H1 (cell line): Measurements from ENCODE around the gene CNOT6. TPM values are rescaled to one million over a fixed set of nuclear protein-coding genes. Genes with fewer than 3 reads are reported as not detected.

Experiments
- CTCF ChIA-PET: fragments of 300-600 bp; sonication (Branson Sonifier 250); formaldehyde crosslinking; loops from one replicate; lab custom pipeline; 2021; ENCODE audit not compliant: partially characterized antibody; lab: Charles Lee
- POLR2A ChIA-PET: fragments of 300-600 bp; sonication (Branson Sonifier 250); formaldehyde crosslinking; loops from one replicate; lab custom pipeline; 2021; ENCODE audit warnings: inconsistent platforms; ENCODE audit not compliant: partially characterized antibody; lab: Charles Lee
- DNase-seq, 2 experiments: peaks; one replicate each; pipeline versions ENCODE4 v3.0.0 to v3.0.0-alpha.2; 2010 to 2022; ENCODE audit warnings: low spot score in 2 of 2, low read depth in 1 of 2, mixed read lengths in 1 of 2
- FAIRE-seq: peaks from 2 replicates; lab custom pipeline; 2011; peaks lifted over from hg19 to GRCh38; lab: Jason Lieb, UNC
- H2AFZ ChIP-seq: 2 replicates; pipeline ENCODE4 v1.8.1; 2012; ENCODE audit warnings: low read length, inconsistent platforms
- H2AK5ac ChIP-seq: 2 replicates; pipeline ENCODE4 v1.6.1; 2013; ENCODE audit warnings: low read depth, low read length
- H2BK120ac ChIP-seq: replicated peaks from 2 replicates; pipeline ENCODE3; 2013; ENCODE audit warnings: low read depth, low read length, inconsistent platforms
- H2BK12ac ChIP-seq: 2 replicates; pipeline ENCODE4 v1.6.1; 2013; ENCODE audit warnings: low read depth, low read length
- H2BK15ac ChIP-seq: 2 replicates; pipeline ENCODE4 v1.6.1; 2013; ENCODE audit warnings: low read length
- H2BK20ac ChIP-seq: 2 replicates; pipeline ENCODE4 v1.6.1; 2013; ENCODE audit warnings: low read length
- H2BK5ac ChIP-seq: 2 replicates; pipeline ENCODE4 v1.6.1; 2013; ENCODE audit warnings: low read depth, low read length
- H3K14ac ChIP-seq: 2 replicates; pipeline ENCODE4 v1.6.1; 2013; ENCODE audit warnings: inconsistent platforms; ENCODE audit not compliant: insufficient read length
- H3K18ac ChIP-seq: 2 replicates; pipeline ENCODE4 v1.6.1; 2013; ENCODE audit warnings: low read length; ENCODE audit errors: extremely low read depth
- H3K23ac ChIP-seq: 2 replicates; pipeline ENCODE4 v1.6.1; 2013; ENCODE audit warnings: inconsistent platforms; ENCODE audit not compliant: insufficient read length
- H3K23me2 ChIP-seq: 2 replicates; pipeline ENCODE4 v1.6.1; 2013; ENCODE audit warnings: low read depth, low read length
- H3K27ac ChIP-seq: 2 replicates; pipeline ENCODE4 v1.6.1; 2011; ENCODE audit warnings: low read depth, low read length, inconsistent platforms
- H3K27me3 ChIP-seq, 4 experiments: replicated peaks in 1 of 4; 1 replicate in 1 of 4; 2 replicates in 3 of 4; pipeline versions ENCODE4 v1.6.1 to v1.8.1; 2011 to 2013; ENCODE audit warnings: low read length in 3 of 4, mild to moderate bottlenecking in 3 of 4, inconsistent platforms in 2 of 4, mixed read lengths in 2 of 4, moderate library complexity in 1 of 4; ENCODE audit not compliant: control insufficient read depth in 3 of 4, insufficient read depth in 3 of 4; ENCODE audit errors: extremely low read depth in 1 of 4
- H3K36me3 ChIP-seq, 4 experiments: 2 replicates each; pipeline versions ENCODE4 v1.6.1 to v1.8.1; 2011 to 2013; ENCODE audit warnings: mild to moderate bottlenecking in 4 of 4, low read length in 3 of 4, moderate library complexity in 2 of 4, control low read depth in 1 of 4, inconsistent platforms in 1 of 4; ENCODE audit not compliant: insufficient read depth in 4 of 4, control insufficient read depth in 2 of 4
- H3K4ac ChIP-seq: replicated peaks from 2 replicates; pipeline ENCODE3; 2013; ENCODE audit warnings: low read length, low read depth, mixed read lengths, inconsistent platforms; ENCODE audit not compliant: insufficient read length
- H3K4me1 ChIP-seq, 4 experiments: replicated peaks in 1 of 4; 1 replicate in 1 of 4; 2 replicates in 3 of 4; pipeline versions ENCODE4 v1.6.1 to v1.8.1; 2011 to 2013; ENCODE audit warnings: low read length in 3 of 4, inconsistent platforms in 2 of 4, mixed read lengths in 1 of 4; ENCODE audit not compliant: insufficient read depth in 4 of 4, control insufficient read depth in 3 of 4
- H3K4me2 ChIP-seq, 2 experiments: 2 replicates each; pipeline versions ENCODE4 v1.6.1 to v1.8.1; 2011 to 2013; ENCODE audit warnings: low read depth in 2 of 2, low read length in 2 of 2, control low read depth in 1 of 2, inconsistent platforms in 1 of 2, mild to moderate bottlenecking in 1 of 2; ENCODE audit not compliant: insufficient read depth in 1 of 2
- H3K4me3 ChIP-seq, 4 experiments: fragments of 200-600, 300-600 bp in 1 of 4; sonication (generic), shearing (Covaris generic), sonication (Bioruptor Twin) in 1 of 4; 2 replicates each; pipeline versions ENCODE4 v1.5.1 to v1.8.1; 2011 to 2016; ENCODE audit warnings: low read length in 4 of 4, low read depth in 3 of 4, control low read depth in 2 of 4, inconsistent platforms in 2 of 4, mild to moderate bottlenecking in 2 of 4, mixed read lengths in 1 of 4, moderate library complexity in 1 of 4; ENCODE audit not compliant: insufficient read depth in 2 of 4; ENCODE audit errors: extremely low read depth in 1 of 4
- H3K56ac ChIP-seq: replicated peaks from 2 replicates; pipeline ENCODE3; 2013; ENCODE audit warnings: low read depth, mild to moderate bottlenecking, mixed read lengths, low read length, inconsistent platforms; ENCODE audit not compliant: insufficient read length
- H3K79me1 ChIP-seq: 2 replicates; pipeline ENCODE4 v1.6.1; 2013; ENCODE audit warnings: low read depth, low read length, control low read depth
- H3K79me2 ChIP-seq, 2 experiments: 2 replicates each; pipeline versions ENCODE4 v1.6.1 to v1.8.1; 2012 to 2013; ENCODE audit warnings: low read length in 2 of 2, mild to moderate bottlenecking in 2 of 2, inconsistent platforms in 1 of 2; ENCODE audit not compliant: insufficient read depth in 2 of 2, control insufficient read depth in 1 of 2
- H3K9ac ChIP-seq, 4 experiments: replicated peaks in 1 of 4; 1 replicate in 1 of 4; 2 replicates in 3 of 4; pipeline versions ENCODE4 v1.6.1 to v1.8.1; 2011 to 2013; ENCODE audit warnings: low read depth in 3 of 4, low read length in 3 of 4, control low read depth in 2 of 4, mild to moderate bottlenecking in 2 of 4, moderate library complexity in 2 of 4, inconsistent platforms in 1 of 4; ENCODE audit errors: extremely low read depth in 1 of 4
- H3K9me3 ChIP-seq, 2 experiments: 2 replicates each; pipeline versions ENCODE4 v1.6.1 to v1.8.1; 2012 to 2013; ENCODE audit warnings: mild to moderate bottlenecking in 2 of 2, moderate library complexity in 2 of 2, control low read depth in 1 of 2, inconsistent platforms in 1 of 2, low read depth in 1 of 2, low read length in 1 of 2, mixed read lengths in 1 of 2; ENCODE audit not compliant: insufficient read depth in 2 of 2
- H4K20me1 ChIP-seq, 2 experiments: replicated peaks in 1 of 2; 2 replicates each; pipeline versions ENCODE3 to v1.8.1; 2011 to 2013; ENCODE audit warnings: inconsistent platforms in 2 of 2, low read length in 2 of 2, mild to moderate bottlenecking in 1 of 2; ENCODE audit not compliant: insufficient read depth in 2 of 2, control insufficient read depth in 1 of 2
- H4K5ac ChIP-seq: 2 replicates; pipeline ENCODE4 v1.6.1; 2013; ENCODE audit warnings: low read length, low read depth, mixed read lengths, inconsistent platforms; ENCODE audit not compliant: insufficient read length
- H4K8ac ChIP-seq: 2 replicates; pipeline ENCODE4 v1.8.0; 2013; ENCODE audit warnings: mild to moderate bottlenecking, moderate library complexity, low read length, inconsistent platforms; ENCODE audit not compliant: insufficient read depth; ENCODE audit errors: extremely low read depth
- H4K91ac ChIP-seq: replicated peaks from 2 replicates; pipeline ENCODE3; 2013; ENCODE audit warnings: low read length, mixed read lengths, inconsistent platforms; ENCODE audit not compliant: insufficient read length
- CHD1 ChIP-seq: IDR thresholded peaks from 2 replicates; pipeline ENCODE4 v1.6.1; 2012; ENCODE audit warnings: low read depth, low read length, improper control_type of control experiment
- MAX ChIP-seq: IDR thresholded peaks from 2 replicates; pipeline ENCODE4 v1.6.1; 2012; ENCODE audit warnings: inconsistent platforms
- NANOG ChIP-seq: IDR thresholded peaks from 2 replicates; pipeline ENCODE4 v1.6.1; 2011; ENCODE audit warnings: low read length, low read depth, mild to moderate bottlenecking, inconsistent platforms; ENCODE audit not compliant: insufficient read depth, poor library complexity, severe bottlenecking
- NRF1 ChIP-seq: IDR thresholded peaks from 2 replicates; pipeline ENCODE4 v1.6.1; 2011; ENCODE audit warnings: mild to moderate bottlenecking, low read depth, low read length, improper control_type of control experiment
- SP2 ChIP-seq: IDR thresholded peaks from 2 replicates; pipeline ENCODE4 v1.6.1; 2012; ENCODE audit warnings: mild to moderate bottlenecking, low read length, inconsistent platforms
- WGBS, 2 experiments: shearing (Covaris generic) in 1 of 2; methylation state at CpG; one replicate each; pipeline versions ENCODE4 v1.1.6 to v1.1.7; 2013 to 2015; ENCODE audit warnings: low lambda C conversion rate in 2 of 2, mixed read lengths in 2 of 2, inconsistent platforms in 1 of 2, low coverage in 1 of 2, missing lambda C conversion rate in 1 of 2; ENCODE audit not compliant: insufficient replicate concordance in 2 of 2, insufficient coverage in 1 of 2, insufficient read length in 1 of 2; ENCODE audit errors: extremely low coverage in 1 of 2, missing lambda C conversion rate in 1 of 2; 5-methylcytosine and 5-hydroxymethylcytosine counted together
- polyA plus RNA-seq, 7 experiments: library from polyadenylated mRNA; depleted of rRNA in 3 of 7; stranded (reverse) in 5 of 7; unstranded in 2 of 7; fragments of >200 nt in 5 of 7; fragments of 200-250 nt in 2 of 7; gene quantifications; 1 replicate in 5 of 7; 2 replicates in 1 of 7; 4 replicates in 1 of 7; pipeline versions ENCODE4 v1.2.1 to v1.2.3, GENCODE V29; 2011 to 2013; ENCODE audit warnings: missing spikeins in 2 of 7, mixed read lengths in 2 of 7
- total RNA-seq: library from RNA; stranded (reverse); fragmentation: NEBNext Ultra II Directional; extraction: Animal tissue kit (Norgen Biotek cat#: 25700); gene quantifications from 2 replicates; pipeline ENCODE4 v1.2.1, GENCODE V29; 2021

Gene CNOT6
- total and polyA plus RNA-seq, 2 of the 8 experiments (the other 6 are each of a cell fraction or from before 2014, with no cell fraction given) = 10.7 to 45.4 TPM

- Histone ChIP-seq H3K18ac (no peak overlapping the region), H2BK5ac (no peak overlapping the region), H4K5ac (no peak overlapping the region), H4K20me1 (peaks cover 3 to 4% of the 10 kb centered on the region in 2 experiments), H3K4me3 (no peak overlapping the region), H3K9me3 (no peaks in the 10 kb centered on the region), H3K56ac (no peak overlapping the region), H3K23ac (no peak overlapping the region), H3K14ac (no peak overlapping the region), H3K27me3 (no peaks in the 10 kb centered on the region), H3K79me1 (0 out of 2 replicates have a peak, but pooled peaks cover 2% of the 10 kb centered on the region), H3K79me2 (peaks cover 0 to 44% of the 10 kb centered on the region in 2 experiments; a peak in 2 of 4 replicates), H3K4me1 (no peaks in the 10 kb centered on the region; a peak in 1 of 7 replicates), H2BK12ac (no peak overlapping the region), H2AFZ (no peak overlapping the region), H3K4me2 (no peak overlapping the region), H3K4ac (no peak overlapping the region), H2AK5ac (no peak overlapping the region), H4K8ac (no peak overlapping the region), H2BK20ac (no peak overlapping the region), H2BK15ac (no peak overlapping the region), H3K36me3 (peaks cover 0 to 55% (median 13%) of the 10 kb centered on the region in 4 experiments; a peak in 6 of 8 replicates), H2BK120ac (no peak overlapping the region), H3K27ac (no peak overlapping the region), H3K9ac (no peak overlapping the region), H3K23me2 (no peaks in the 10 kb centered on the region), H4K91ac (no peak overlapping the region)
- POLR2A ChIA-PET = no interaction called here
- WGBS, 2 experiments = 95% methylated on average over 7 of the region's 7 CpGs; no CpG with 5 or more reads in 1 of the 2 experiments
- FAIRE-seq = no peak
- DNase-seq = no peak
- CTCF ChIA-PET = no interaction called here
- no peak for TF ChIP-seq CHD1
- no peak for TF ChIP-seq MAX
- no peak for TF ChIP-seq SP2
- TF ChIP-seq NANOG = no peak
- no peak for TF ChIP-seq NRF1
These were observed 61.2 kb downstream of the CNOT6 start for GRCh38 chr5:180555168-180555921.
